Stimulated activated memory B cell treated with anti-CD40 and anti-IgM and Interleukin-4, amounts not matched to agents 10 μg/mL and 1 μg/mL and 100 μg/mL, for 72 hours (primary cell): Measurements from ENCODE around the gene KNL1.
"Not testable (repeated sequence)": the region's sequence is repeated elsewhere in the genome, so short reads cannot be mapped to it uniquely, and the experiment has no call there.

Experiments
- ATAC-seq: fragments of 150-1000 bp; cut with Tn5 transposase; 2 replicates; pipeline ENCODE4 v1.10.0; 2021
- H3K27ac Mint-ChIP-seq: one replicate; pipeline ENCODE4 v1.8.0; 2022; ENCODE audit warnings: mild to moderate bottlenecking, mixed read lengths
- H3K27me3 Mint-ChIP-seq: one replicate; pipeline ENCODE4 v1.8.0; 2022; ENCODE audit warnings: mixed read lengths
- H3K36me3 Mint-ChIP-seq: one replicate; pipeline ENCODE4 v1.8.0; 2022; ENCODE audit warnings: mixed read lengths
- H3K4me1 Mint-ChIP-seq: one replicate; pipeline ENCODE4 v1.8.0; 2022; ENCODE audit warnings: mixed read lengths
- H3K4me3 Mint-ChIP-seq: one replicate; pipeline ENCODE4 v1.8.0; 2022; ENCODE audit warnings: mild to moderate bottlenecking, moderate library complexity, mixed read lengths
- H3K9me3 Mint-ChIP-seq: one replicate; pipeline ENCODE4 v1.8.0; 2022; ENCODE audit warnings: mixed read lengths

Gene KNL1

GRCh38 chr15:40680959-40681358 lies 86.9 kb downstream of the KNL1 start:
- H3K27me3 Mint-ChIP-seq, H3K9me3 Mint-ChIP-seq, ATAC-seq, H3K4me3 Mint-ChIP-seq, H3K36me3 Mint-ChIP-seq: not testable (repeated sequence)
- peak overlapping the region; percentile 48 for H3K27ac Mint-ChIP-seq
- H3K4me1 Mint-ChIP-seq: peaks cover 22% of the 10 kb centered on the region

- peaks cover under 1% of the 10 kb centered on the region for H3K36me3 Mint-ChIP-seq
- peaks cover 13% of the 10 kb centered on the region for H3K4me1 Mint-ChIP-seq
- no peaks in the 10 kb centered on the region for H3K9me3 Mint-ChIP-seq
- no peaks in the 10 kb centered on the region for H3K27me3 Mint-ChIP-seq
- H3K4me3 Mint-ChIP-seq: no peak overlapping the region
- H3K27ac Mint-ChIP-seq: no peak overlapping the region
- no peak for ATAC-seq
These were observed 90.3 kb downstream of the KNL1 start for GRCh38 chr15:40684381-40684780.

DNA sequence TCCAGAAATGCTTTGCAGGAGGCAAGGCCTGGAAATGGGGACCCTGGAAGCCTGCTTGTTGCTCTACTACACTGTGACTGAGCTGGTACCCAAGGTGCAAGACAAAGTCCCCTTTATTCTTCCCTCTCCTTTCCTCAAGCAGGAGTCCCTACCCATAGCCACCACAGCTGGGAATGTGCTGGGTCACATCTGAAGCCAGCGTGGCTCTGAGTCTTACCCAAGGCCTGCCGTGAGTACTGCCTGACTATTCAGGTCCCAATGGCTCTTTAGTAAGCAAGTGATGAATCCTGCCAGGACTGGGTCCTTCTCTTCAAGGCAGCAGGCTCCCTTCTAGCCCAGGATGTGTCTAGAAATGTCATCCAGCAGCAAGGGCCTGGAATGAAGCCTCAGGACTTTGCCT lies 91.3 kb downstream of the KNL1 start:
- Mint-ChIP-seq H3K9me3 (no peaks in the 10 kb centered on the region), H3K4me3 (no peak overlapping the region), H3K27ac (peak overlapping the region; percentile 57), H3K4me1 (peaks cover 10% of the 10 kb centered on the region), H3K27me3 (no peaks in the 10 kb centered on the region), H3K36me3 (peaks cover 7% of the 10 kb centered on the region)
- no peak for ATAC-seq

DNA sequence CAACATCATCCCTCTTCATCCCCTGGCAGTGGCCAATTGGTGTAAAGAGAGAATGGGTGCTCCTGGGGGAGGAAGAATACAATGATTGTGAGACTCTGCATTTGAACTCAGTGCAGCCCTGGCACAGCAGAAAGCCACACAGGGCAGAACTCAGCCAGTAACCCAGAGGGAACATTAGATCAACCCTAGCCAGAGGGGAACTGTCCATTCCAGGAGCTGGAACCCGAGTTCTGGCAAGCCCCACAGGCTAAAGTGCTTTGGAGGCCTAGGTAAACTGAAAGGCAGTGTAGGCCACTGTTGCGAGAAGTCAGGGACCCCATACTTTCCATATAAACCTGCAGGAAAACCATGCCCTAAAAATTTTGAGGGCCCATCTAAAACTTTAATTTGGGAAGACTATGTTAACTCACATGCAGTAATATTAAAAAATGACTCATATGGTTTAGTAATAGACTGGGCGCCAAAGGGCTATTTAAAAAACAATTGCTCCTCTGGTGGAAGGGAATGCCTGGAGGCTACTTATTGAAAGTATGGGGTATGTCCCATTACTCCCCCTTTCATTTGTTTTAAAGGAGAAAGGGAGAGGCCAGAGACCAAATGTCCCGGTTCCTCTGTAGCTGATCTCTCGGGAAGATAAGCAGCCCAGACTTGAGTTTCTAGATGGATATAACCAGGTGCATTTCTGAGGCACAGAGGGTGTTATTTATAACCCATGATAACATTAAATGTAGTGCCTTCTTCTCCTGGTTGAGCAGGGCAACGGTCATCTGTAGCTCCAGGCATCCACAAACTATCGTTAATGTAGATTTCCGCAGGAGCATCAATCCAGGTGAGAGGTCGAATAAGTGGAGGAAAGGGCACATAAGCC lies 95.1 kb downstream of the KNL1 start:
- H3K4me1 Mint-ChIP-seq: peaks cover 8% of the 10 kb centered on the region
- H3K9me3 Mint-ChIP-seq: no peaks in the 10 kb centered on the region
- peaks cover 7% of the 10 kb centered on the region for H3K36me3 Mint-ChIP-seq
- no peak for ATAC-seq
- no peaks in the 10 kb centered on the region for H3K27me3 Mint-ChIP-seq
- no peak overlapping the region for H3K27ac Mint-ChIP-seq
- no peak overlapping the region for H3K4me3 Mint-ChIP-seq

DNA sequence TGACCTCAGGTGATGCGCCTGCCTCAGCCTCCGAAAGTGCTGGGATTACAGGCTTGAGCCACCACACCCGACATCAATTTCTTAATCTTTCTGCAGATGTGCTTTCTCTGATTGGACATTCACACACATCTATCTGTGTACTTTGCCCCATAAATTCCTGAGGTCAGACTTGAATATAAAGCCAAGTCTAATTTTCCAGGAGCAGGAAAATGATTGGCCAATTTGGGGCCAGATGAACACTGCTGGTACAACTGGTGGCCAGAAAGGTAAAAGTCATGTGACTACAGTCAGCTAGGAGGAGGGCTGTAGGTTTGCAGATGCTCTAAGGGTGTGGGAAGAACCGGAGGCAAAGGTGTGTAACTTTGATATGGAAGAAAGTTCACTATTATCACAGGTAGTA lies 97.7 kb downstream of the KNL1 start:
- no peaks in the 10 kb centered on the region for H3K27me3 Mint-ChIP-seq
- no peak overlapping the region for H3K4me3 Mint-ChIP-seq
- peaks cover 24% of the 10 kb centered on the region for H3K4me1 Mint-ChIP-seq
- H3K27ac Mint-ChIP-seq: no peak overlapping the region
- no peaks in the 10 kb centered on the region for H3K9me3 Mint-ChIP-seq
- no peak for ATAC-seq
- H3K36me3 Mint-ChIP-seq: peaks cover 7% of the 10 kb centered on the region

DNA sequence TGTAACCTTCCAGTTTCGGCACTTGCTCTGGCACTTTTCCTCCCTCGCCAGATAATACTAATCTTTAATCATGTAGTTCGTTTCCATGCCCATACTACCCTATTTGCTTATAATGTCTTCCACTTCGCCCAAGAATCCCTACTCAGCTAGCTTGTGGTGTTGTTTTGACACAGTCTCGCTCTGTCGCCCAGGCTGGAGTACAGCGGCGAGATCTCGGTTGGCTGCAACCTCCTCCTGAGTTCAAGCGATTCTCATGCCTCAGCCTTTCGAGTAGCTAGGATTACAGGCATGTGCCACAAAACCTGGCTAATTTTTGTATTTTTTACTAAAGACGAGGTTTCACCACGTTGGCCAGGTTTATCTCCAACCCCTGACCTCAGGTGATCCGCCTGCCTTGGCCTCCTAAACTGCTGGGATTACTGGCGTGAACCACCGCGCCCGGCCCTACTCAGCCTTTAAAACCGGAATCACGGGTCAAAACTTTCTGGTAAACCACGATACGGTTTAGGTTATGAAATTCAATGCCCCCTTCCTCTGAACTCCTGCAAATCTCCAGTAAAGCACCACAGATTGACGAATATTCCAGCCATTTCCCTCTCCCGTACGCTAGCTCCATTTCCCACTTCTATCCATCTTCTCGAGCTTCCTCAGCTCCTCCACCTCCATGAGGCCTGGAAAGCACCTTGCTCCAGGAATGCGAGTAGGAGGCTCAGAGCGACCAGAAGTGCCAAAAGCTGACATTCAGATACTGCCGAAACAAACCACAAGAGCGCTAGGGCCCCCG lies 100.0 kb downstream of the KNL1 start:
- peak; percentile 18 for ATAC-seq
- Mint-ChIP-seq H3K27me3 (no peaks in the 10 kb centered on the region), H3K9me3 (no peaks in the 10 kb centered on the region), H3K27ac (peak overlapping the region; percentile 95), H3K4me3 (peak overlapping the region; percentile 97), H3K4me1 (peaks cover 24% of the 10 kb centered on the region), H3K36me3 (peaks cover 7% of the 10 kb centered on the region)

DNA sequence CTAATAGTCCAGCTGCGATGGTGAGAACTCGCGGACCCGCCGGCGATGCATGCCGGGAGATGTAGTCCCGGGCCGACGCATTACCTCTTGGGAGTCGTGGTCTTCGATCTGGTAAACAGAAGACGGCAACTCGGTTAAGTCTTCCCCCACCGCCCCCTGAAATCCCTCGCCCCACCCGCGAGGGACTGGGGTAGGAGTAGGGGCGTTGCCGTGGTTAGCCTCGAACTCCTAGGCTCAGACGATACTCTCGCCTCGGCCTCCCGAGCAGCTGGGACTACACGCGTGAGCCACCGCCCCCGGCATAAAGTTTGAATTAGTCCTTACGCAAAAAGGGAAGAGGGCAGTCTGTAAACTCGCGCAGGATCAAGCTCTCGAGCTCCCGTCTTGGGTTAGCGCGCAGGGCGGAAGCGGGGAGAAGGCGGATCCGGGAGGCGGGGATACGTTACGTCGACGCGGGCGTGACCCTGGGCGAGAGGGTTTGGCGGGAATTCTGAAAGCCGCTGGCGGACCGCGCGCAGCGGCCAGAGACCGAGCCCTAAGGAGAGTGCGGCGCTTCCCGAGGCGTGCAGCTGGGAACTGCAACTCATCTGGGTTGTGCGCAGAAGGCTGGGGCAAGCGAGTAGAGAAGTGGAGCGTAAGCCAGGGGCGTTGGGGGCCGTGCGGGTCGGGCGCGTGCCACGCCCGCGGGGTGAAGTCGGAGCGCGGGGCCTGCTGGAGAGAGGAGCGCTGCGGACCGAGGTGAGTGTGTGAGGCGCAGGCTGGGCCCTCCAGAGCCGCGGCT lies 100.8 kb downstream of the KNL1 start, which contains the start of gene RAD51:
RAD51 (plus strand) TSS at position 487 of the 781 bp plus-strand sequence. CDS start 3,585 bp downstream, outside the sequence.
- Mint-ChIP-seq H3K9me3 (no peaks in the 10 kb centered on the region), H3K4me1 (peaks cover 24% of the 10 kb centered on the region), H3K4me3 (peak within 1 kb of the TSS; percentile 97), H3K36me3 (peaks cover under 1% of the 10 kb centered on the region), H3K27ac (peak within 1 kb of the TSS; percentile 95), H3K27me3 (no peaks in the 10 kb centered on the region)
- ATAC-seq: peak; percentile 97

DNA sequence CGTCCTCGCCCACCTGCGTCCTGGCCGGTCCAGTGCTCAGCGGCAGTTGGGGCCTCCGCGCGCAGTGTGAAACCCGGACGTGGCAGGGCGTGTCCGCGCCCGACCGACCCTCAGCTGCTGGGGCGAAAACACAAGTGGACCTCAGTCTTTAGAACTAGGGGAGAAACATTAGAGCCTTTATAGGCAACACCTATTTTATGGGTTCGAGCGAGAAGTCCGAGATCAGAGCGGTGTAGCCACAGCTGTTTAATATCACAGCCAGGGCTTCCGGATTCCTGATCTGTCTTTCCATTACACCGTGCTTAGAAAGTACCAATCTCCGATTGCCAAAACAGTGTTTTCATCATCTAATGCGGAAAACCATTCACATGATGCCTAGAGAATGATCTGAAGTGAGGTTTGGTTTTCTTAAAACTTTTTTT lies 101.4 kb downstream of the KNL1 start:
- Mint-ChIP-seq H3K4me1 (peaks cover 24% of the 10 kb centered on the region), H3K27ac (peak overlapping the region; percentile 95), H3K36me3 (no peaks in the 10 kb centered on the region), H3K27me3 (no peaks in the 10 kb centered on the region), H3K9me3 (no peaks in the 10 kb centered on the region), H3K4me3 (peak overlapping the region; percentile 97)
- ATAC-seq: peak; percentile 44

- Mint-ChIP-seq H3K9me3 (no peaks in the 10 kb centered on the region), H3K27me3 (no peaks in the 10 kb centered on the region), H3K4me1 (peaks cover 24% of the 10 kb centered on the region), H3K36me3 (no peaks in the 10 kb centered on the region), H3K4me3 (peak overlapping the region; percentile 97), H3K27ac (no peak overlapping the region)
- ATAC-seq: no peak
These were observed 102.2 kb downstream of the KNL1 start for GRCh38 chr15:40696228-40696627.

- Mint-ChIP-seq H3K4me3 (no peak overlapping the region), H3K27me3 (no peaks in the 10 kb centered on the region), H3K9me3 (no peaks in the 10 kb centered on the region), H3K27ac (peak overlapping the region; percentile 13), H3K36me3 (no peaks in the 10 kb centered on the region), H3K4me1 (peaks cover 24% of the 10 kb centered on the region)
- ATAC-seq: no peak
These were observed 103.9 kb downstream of the KNL1 start for GRCh38 chr15:40697916-40698315.

DNA sequence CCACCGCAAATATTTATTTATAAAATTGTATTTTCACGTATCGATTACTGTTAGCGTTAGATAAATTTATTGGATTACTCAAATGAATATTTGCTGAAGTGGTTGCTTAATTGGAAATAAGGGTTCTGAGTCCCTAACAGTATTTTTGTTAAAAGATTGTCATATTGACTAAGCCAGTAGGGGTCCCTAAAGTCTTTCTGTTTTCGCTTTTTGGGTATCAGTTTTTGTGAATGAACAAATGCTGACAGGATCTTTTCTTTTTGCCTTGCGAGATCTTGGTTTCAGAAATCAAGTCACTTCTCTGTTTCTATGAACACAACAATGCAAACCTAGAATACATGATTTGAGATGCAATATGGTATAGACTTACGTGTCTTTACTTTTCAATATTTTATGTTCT lies 108.0 kb downstream of the KNL1 start:
- Mint-ChIP-seq H3K9me3 (no peaks in the 10 kb centered on the region), H3K27ac (no peak overlapping the region), H3K4me1 (no peaks in the 10 kb centered on the region), H3K4me3 (no peak overlapping the region), H3K36me3 (peaks cover 4% of the 10 kb centered on the region), H3K27me3 (no peaks in the 10 kb centered on the region)
- no peak for ATAC-seq

- Mint-ChIP-seq H3K9me3 (no peaks in the 10 kb centered on the region), H3K27ac (no peak overlapping the region), H3K27me3 (no peaks in the 10 kb centered on the region), H3K4me1 (no peaks in the 10 kb centered on the region), H3K4me3 (no peak overlapping the region), H3K36me3 (peaks cover 11% of the 10 kb centered on the region)
- no peak for ATAC-seq
These were observed 112.1 kb downstream of the KNL1 start for GRCh38 chr15:40706121-40706520.
